C4-2B (cell line): ENCODE data around the gene FRMD3.
A peak's percentile ranks its signal among the peaks of the same experiment; 100 is the strongest.

Source experiments
- H3K27ac ChIP-seq: fragments of 450-650 bp; 2 replicates; pipeline ENCODE4 v1.5.1; 2017
- CTCF ChIP-seq: fragments of 450-650 bp; conservative IDR thresholded peaks from 2 replicates; pipeline ENCODE4 v1.5.1; 2017; ENCODE audit warnings: mild to moderate bottlenecking
- ZFX ChIP-seq: fragments of 450-650 bp; IDR thresholded peaks from 2 replicates; pipeline ENCODE4 v1.6.1; 2017

Gene FRMD3

GRCh38 chr9:83330207-83331196 lies 207.7 kb downstream of the FRMD3 start:
- TF ChIP-seq CTCF, result peak; percentile 37
- TF ChIP-seq ZFX, result no peak
- H3K27ac ChIP-seq, result no peak overlapping the region

- H3K27ac ChIP-seq, result no peak overlapping the region
- no peak for TF ChIP-seq ZFX
- TF ChIP-seq CTCF, result no peak
These were observed 210.2 kb downstream of the FRMD3 start for GRCh38 chr9:83327750-83328622.

GRCh38 chr9:83327323-83327722 lies 210.9 kb downstream of the FRMD3 start:
- H3K27ac ChIP-seq, result no peak overlapping the region
- TF ChIP-seq CTCF, result no peak

- TF ChIP-seq CTCF, result no peak
- no peak for TF ChIP-seq ZFX
These were observed 215.1 kb downstream of the FRMD3 start for GRCh38 chr9:83323148-83323547.

GRCh38 chr9:83322438-83322837 lies 215.8 kb downstream of the FRMD3 start:
- H3K27ac ChIP-seq, result no peak overlapping the region
- TF ChIP-seq CTCF (no peak), ZFX (no peak)

More at GRCh38 chr9:83323148-83323547, 215.1 kb downstream of the FRMD3 start:
- H3K27ac ChIP-seq, result no peak overlapping the region

GRCh38 chr9:83317244-83317643 lies 221.0 kb downstream of the FRMD3 start:
- TF ChIP-seq ZFX, result no peak
- TF ChIP-seq CTCF, result no peak
- H3K27ac ChIP-seq, result no peak overlapping the region

GRCh38 chr9:83315649-83316048 lies 222.6 kb downstream of the FRMD3 start:
- no peak for TF ChIP-seq ZFX
- TF ChIP-seq CTCF, result no peak
- no peak overlapping the region for H3K27ac ChIP-seq
